K562 (cell line): ENCODE results near the gene CFAP73. TPM values are rescaled to one million over a fixed set of nuclear protein-coding genes. Genes with fewer than 3 reads are reported as not detected.

Experiments
- ATAC-seq: fragments of 200-7000 bp; cut with Tn5 transposase; 3 replicates; pipeline ENCODE4 v1.9.1; 2020; ENCODE audit warnings: moderate library complexity
- BruUV-seq: library from RNA; stranded (reverse); fragments of 400-500 nt; replicated peaks from 2 replicates; lab custom pipeline; 2021; lab: Mats Ljungman, UMichigan
- CTCF ChIA-PET: fragments of 300-600 bp; formaldehyde crosslinking; extraction: SDS; loops from one replicate; lab custom pipeline; 2021; ENCODE audit warnings: low intra/inter-chr PET ratio; lab: Yijun Ruan, JAX
- POLR2A ChIA-PET: fragments of 300-600, 350-650 bp; sonication (Branson Sonifier 250); formaldehyde crosslinking; extraction: SDS; loops from one replicate; lab custom pipeline; 2021; ENCODE audit warnings: antibody characterized with exemption, inconsistent platforms; lab: Yijun Ruan, JAX
- DNase-seq, 4 experiments: peaks; one replicate each; pipeline versions ENCODE4 v3.0.0 to v3.0.0-alpha.2; 2011 to 2018; ENCODE audit warnings: low spot score in 3 of 4, mixed read lengths in 3 of 4; ENCODE audit errors: extremely low read depth in 1 of 4
- FAIRE-seq: peaks from 2 replicates; lab custom pipeline; 2011; peaks lifted over from hg19 to GRCh38; lab: Jason Lieb, UNC
- H2AFZ ChIP-seq: 2 replicates; pipeline ENCODE4 v1.6.0; 2011; ENCODE audit warnings: low read depth, low read length, control low read depth, inconsistent platforms
- H3K27ac ChIP-seq: fragments of 200-600 bp; 3 replicates; pipeline ENCODE4 v1.8.0; 2011; ENCODE audit warnings: low read depth, mild to moderate bottlenecking, control low read depth, inconsistent platforms, low read length, moderate library complexity, mixed read lengths; ENCODE audit errors: extremely low read depth
- H3K27me3 ChIP-seq, 2 experiments: fragments of 300-600 bp in 1 of 2; 2 replicates in 1 of 2; 3 replicates in 1 of 2; pipeline versions ENCODE4 v1.6.0 to v1.8.0; 2011; ENCODE audit warnings: inconsistent platforms in 2 of 2, low read length in 2 of 2, mild to moderate bottlenecking in 1 of 2, mixed read lengths in 1 of 2, moderate library complexity in 1 of 2; ENCODE audit not compliant: control insufficient read depth in 2 of 2, insufficient read depth in 2 of 2
- H3K36me3 ChIP-seq: fragments of 300-600 bp; 3 replicates; pipeline ENCODE4 v1.8.0; 2011; ENCODE audit warnings: mild to moderate bottlenecking, low read length, inconsistent platforms; ENCODE audit not compliant: control insufficient read depth, insufficient read depth
- H3K4me1 ChIP-seq, 2 experiments: fragments of 200-600 bp in 1 of 2; replicated peaks in 1 of 2; 2 replicates in 1 of 2; 3 replicates in 1 of 2; pipeline versions ENCODE4 v1.5.1 to v1.8.0; 2011; ENCODE audit warnings: inconsistent platforms in 2 of 2, low read length in 2 of 2, mild to moderate bottlenecking in 1 of 2, mixed read lengths in 1 of 2, moderate library complexity in 1 of 2; ENCODE audit not compliant: control insufficient read depth in 2 of 2, insufficient read depth in 2 of 2
- H3K4me2 ChIP-seq: 2 replicates; pipeline ENCODE4 v1.6.1; 2011; ENCODE audit warnings: low read length, control low read depth, inconsistent platforms, mixed read lengths; ENCODE audit not compliant: insufficient read depth
- H3K4me3 ChIP-seq: fragments of 200-600 bp; sonication (generic), shearing (Covaris generic); 2 replicates; pipeline ENCODE4 v1.5.1; 2016; ENCODE audit warnings: control low read depth, inconsistent platforms
- H3K79me2 ChIP-seq: fragments of 200-600 bp; 3 replicates; pipeline ENCODE4 v1.8.0; 2011; ENCODE audit warnings: low read length, inconsistent platforms; ENCODE audit not compliant: control insufficient read depth, insufficient read depth
- H3K9ac ChIP-seq, 2 experiments: 2 replicates each; pipeline versions ENCODE4 v1.6.0 to v1.6.1; 2011; ENCODE audit warnings: low read depth in 2 of 2, low read length in 2 of 2, control low read depth in 1 of 2, inconsistent platforms in 1 of 2, mild to moderate bottlenecking in 1 of 2, mixed read lengths in 1 of 2; ENCODE audit not compliant: insufficient read depth in 1 of 2
- H3K9me1 ChIP-seq: one replicate; pipeline ENCODE4 v1.6.0; 2011; ENCODE audit warnings: inconsistent platforms, mild to moderate bottlenecking, low read length, moderate library complexity; ENCODE audit not compliant: control insufficient read depth, insufficient read depth
- H3K9me3 ChIP-seq: replicated peaks from 2 replicates; pipeline ENCODE4 v1.5.1; 2011; ENCODE audit warnings: low read depth, low read length, inconsistent platforms; ENCODE audit not compliant: control insufficient read depth, insufficient read depth
- H4K20me1 ChIP-seq: replicated peaks from 2 replicates; pipeline ENCODE4 v1.6.1; 2011; ENCODE audit warnings: low read length, inconsistent platforms, mixed read lengths; ENCODE audit not compliant: control insufficient read depth, insufficient read depth
- BRD9 ChIP-seq: fragments of 450-650 bp; IDR thresholded peaks from 2 replicates; pipeline ENCODE4 v1.6.1; 2018; ENCODE audit warnings: low read depth; ENCODE audit not compliant: partially characterized antibody
- GABPB2 ChIP-seq: fragments of 250-450 bp; sonication (Bioruptor Pico); conservative IDR thresholded peaks from 2 replicates; pipeline ENCODE4 v1.5.1; 2021; ENCODE audit warnings: mild to moderate bottlenecking
- HDAC2 ChIP-seq: fragments of 450-650 bp; IDR thresholded peaks from 2 replicates; pipeline ENCODE4 v1.6.1; 2016; ENCODE audit warnings: mild to moderate bottlenecking
- KDM4B ChIP-seq, 2 experiments: fragments of 450-650 bp in 1 of 2; sonication (generic) in 1 of 2; IDR thresholded peaks; 2 replicates each; pipeline ENCODE4 v1.6.1; 2016 to 2017; ENCODE audit warnings: borderline replicate concordance in 2 of 2, antibody characterized with exemption in 1 of 2, low read depth in 1 of 2, mild to moderate bottlenecking in 1 of 2
- NR3C1 ChIP-seq: sonication (generic); formaldehyde crosslinking; IDR thresholded peaks from 2 replicates; pipeline ENCODE4 v1.8.1; 2022; ENCODE audit warnings: missing genetic modification reagents
- RBM17 ChIP-seq: fragments of 200-400 bp; formaldehyde crosslinking; IDR thresholded peaks from 2 replicates; pipeline ENCODE4 v1.6.1; 2017; ENCODE audit warnings: low read depth, mild to moderate bottlenecking, low read length, borderline replicate concordance
- SMAD3 ChIP-seq: fragments of 450-650 bp; formaldehyde crosslinking; conservative IDR thresholded peaks from 2 replicates; pipeline ENCODE4 v1.4.0; 2020; ENCODE audit warnings: mild to moderate bottlenecking
- ZNF174 ChIP-seq: fragments of 250-450 bp; sonication (Bioruptor Pico); IDR thresholded peaks from 2 replicates; pipeline ENCODE4 v1.4.0; 2020; ENCODE audit warnings: mild to moderate bottlenecking
- ZNF175 ChIP-seq: fragments of 200-800 bp; sonication (Bioruptor generic); IDR thresholded peaks from 2 replicates; pipeline ENCODE4 v1.6.1; 2016; ENCODE audit warnings: low read depth, mild to moderate bottlenecking, missing genetic modification characterization, missing compliant biosample characterization
- ZNF24 ChIP-seq: fragments of 450-650 bp; IDR thresholded peaks from 2 replicates; pipeline ENCODE4 v1.6.1; 2016
- ZNF282 ChIP-seq: sonication (generic); formaldehyde crosslinking; IDR thresholded peaks from 2 replicates; pipeline ENCODE4 v1.8.1; 2023; ENCODE audit warnings: missing genetic modification reagents
- ZNF589 ChIP-seq: fragments of 200-800 bp; sonication (Bioruptor generic); IDR thresholded peaks from 2 replicates; pipeline ENCODE4 v1.6.1; 2016; ENCODE audit warnings: low read depth, missing genetic modification characterization, missing compliant biosample characterization
- WGBS: fragments of 100-300 bp; shearing (Covaris generic); methylation state at CpG from one replicate; pipeline ENCODE4 v1.1.6; 2016; ENCODE audit warnings: low coverage, mixed read lengths; ENCODE audit not compliant: insufficient coverage; ENCODE audit errors: missing lambda C conversion rate; 5-methylcytosine and 5-hydroxymethylcytosine counted together
- in situ Hi-C: fragments of 300-500 bp; cut with MboI; formaldehyde crosslinking; loops from 4 replicates; pipeline ENCODE4 v1.15.0; 2018; ENCODE audit warnings: inconsistent platforms, mixed read lengths
- intact Hi-C: fragments of 100-400 bp; cut with micrococcal nuclease; formaldehyde crosslinking; loops from 2 replicates; pipeline ENCODE4 v1.14.2; 2022
- polyA plus RNA-seq, 8 experiments: library from polyadenylated mRNA; depleted of rRNA in 4 of 8; stranded (reverse) in 5 of 8; unstranded in 3 of 8; fragments of >200 nt; fragmentation: Nextera tagmentation in 2 of 8; fragmentation: Illumina TruSeq in 1 of 8; extraction: Ambion mirVana in 2 of 8; extraction: Trizol in 1 of 8; gene quantifications; 2 replicates each; pipeline versions ENCODE4 v1.2.1 to v1.2.3, GENCODE V29; 2011 to 2014; ENCODE audit warnings: inconsistent platforms in 1 of 8, missing spikeins in 1 of 8
- total RNA-seq, 7 experiments: library from RNA; depleted of rRNA in 6 of 7; stranded (reverse); fragments of >200 nt in 6 of 7; fragmentation: Illumina TruSeq in 2 of 7; extraction: Trizol in 2 of 7; gene quantifications; 2 replicates each; pipeline versions ENCODE4 v1.2.1 to v1.2.3, GENCODE V29; 2011 to 2021; ENCODE audit warnings: low replicate concordance in 1 of 7
- TF ChIP-seq, protein P1 (sequence below): fragments of 250-450 bp; sonication (Bioruptor Pico); IDR thresholded peaks from 2 replicates; pipeline ENCODE4 v1.8.0; 2022; ENCODE audit warnings: inconsistent platforms, mild to moderate bottlenecking, moderate library complexity, borderline replicate concordance
- TF ChIP-seq, protein P2 (sequence below): sonication (generic); formaldehyde crosslinking; IDR thresholded peaks from 2 replicates; pipeline ENCODE4 v1.8.0; 2022; ENCODE audit warnings: missing genetic modification reagents, mild to moderate bottlenecking, moderate library complexity, borderline replicate concordance
- TF ChIP-seq, protein P3 (sequence below): fragments of 150-350 bp; IDR thresholded peaks from 2 replicates; pipeline ENCODE4 v1.6.1; 2014; ENCODE audit warnings: low read depth, mild to moderate bottlenecking, low read length, borderline replicate concordance

The CFAP73 gene
- total and polyA plus RNA-seq, 9 of the 15 experiments (the other 6 are each of a cell fraction or from before 2014, with no cell fraction given): not detected

DNA sequence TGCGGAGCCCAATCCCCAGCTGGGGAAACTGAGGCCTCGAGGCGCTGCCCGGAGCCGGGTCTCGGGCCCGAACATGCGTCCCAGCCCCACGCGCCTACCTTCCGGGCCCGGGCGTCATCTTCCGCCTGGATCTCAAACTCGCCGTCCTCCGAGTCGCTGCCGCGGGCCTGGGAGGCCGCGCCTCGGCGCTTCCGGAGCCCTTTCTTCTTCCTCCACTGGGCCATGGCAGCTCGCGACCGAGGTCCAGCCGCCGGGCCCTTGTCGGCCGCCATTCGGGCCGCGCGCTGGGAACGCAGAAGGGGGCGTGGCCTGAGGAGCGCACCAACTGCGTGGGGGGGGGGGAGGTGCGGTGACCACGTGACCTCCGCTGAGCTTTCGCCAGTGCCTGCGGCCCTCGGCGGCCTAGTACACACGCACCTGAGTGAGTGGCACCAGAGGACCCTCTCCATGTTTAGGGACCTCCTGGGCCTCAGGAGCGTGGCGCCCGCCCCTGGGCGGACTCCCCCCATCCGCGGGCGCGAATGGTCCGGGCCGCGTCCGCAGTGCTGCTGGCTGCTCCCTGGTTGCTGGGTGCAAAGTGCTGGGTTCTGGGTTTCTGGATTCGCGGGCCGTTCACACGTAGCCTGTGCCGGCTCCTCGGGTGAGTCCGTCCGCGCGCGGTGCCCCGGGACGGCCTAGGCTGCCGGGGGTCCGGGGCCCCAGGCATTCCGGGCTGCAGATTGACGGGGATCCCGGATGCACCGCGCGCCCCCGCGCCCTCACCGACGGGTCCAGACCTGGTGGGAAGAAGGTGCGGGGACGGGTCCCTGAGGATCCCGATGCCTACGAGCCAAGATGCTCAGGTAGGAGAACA is 35.9 kb downstream of the CFAP73 start, which contains the start of the genes DDX54 and RITA1:
TSS of gene DDX54 (minus strand) at position 299 of the 853 bp plus-strand sequence. CDS start at position 272, 27 bp downstream.
TSS of gene RITA1 (plus strand) at position 542 of the 853 bp plus-strand sequence. CDS start 1,026 bp downstream, outside the sequence.
- Histone ChIP-seq H3K36me3 (peaks cover 58% of the 10 kb centered on the region), H4K20me1 (peaks cover 3% of the 10 kb centered on the region; the same call in 1 of the 2 replicates), H3K27me3 (no peaks in the 10 kb centered on the region), H3K4me3 (peak within 1 kb of the TSS; percentile 91), H3K4me1 (peaks cover 27 to 40% of the 10 kb centered on the region in 2 experiments; a peak in 4 of 5 replicates), H3K27ac (peak within 1 kb of the TSS; percentile 97), H3K9me3 (no peaks in the 10 kb centered on the region), H3K9me1 (no peaks in the 10 kb centered on the region), H3K79me2 (peaks cover 76% of the 10 kb centered on the region), H3K9ac (peak within 1 kb of the TSS; percentile 96 to 100), H2AFZ (peak within 1 kb of the TSS; percentile 97), H3K4me2 (peak within 1 kb of the TSS; percentile 84)
- WGBS: 0% methylated on average over 71 of the region's 89 CpGs
- POLR2A ChIA-PET: interaction anchor here (0.6 to 1.5 kb wide), 5 partner anchors 48 to 931 kb away, joined by 3 read pairs; no protein-coding TSS in a partner anchor
- CTCF ChIA-PET: no interaction called here
- ATAC-seq: peak; percentile 80
- no TSS peak for BruUV-seq
- no peak for FAIRE-seq
- peak; percentile 77 to 87 (median 80) for DNase-seq
- in situ Hi-C loops: loop anchor here (25.0 kb wide), 1 partner anchor 227 kb away; the partner anchor contains the start of genes SDS and SDSL
- intact Hi-C loops: no loop called here
- TF ChIP-seq RBM17 (no peak), ZNF589 (CRISPR knock-in tag) (no peak), HDAC2 (peak; percentile 40; the same call in 1 of the 2 replicates), ZNF174 (CRISPR knock-in tag) (no peak), NR3C1 (CRISPR knock-in tag) (no peak; the same call in 1 of the 2 replicates), GABPB2 (no peak), SMAD3 (CRISPR knock-in tag) (peak; percentile 9; the same call in 1 of the 2 replicates), ZNF282 (CRISPR knock-in tag) (no peak), BRD9 (peak; percentile 72), KDM4B (IDR thresholded peaks at IDR 0.05; ENCODE audit: borderline replicate concordance in 2 of 2, low read depth in 1 of 2) (no peak; a peak in 1 of 4 replicates), ZNF175 (CRISPR knock-in tag) (no peak), ZNF24 (no peak)
- TF ChIP-seq, protein P1, sequence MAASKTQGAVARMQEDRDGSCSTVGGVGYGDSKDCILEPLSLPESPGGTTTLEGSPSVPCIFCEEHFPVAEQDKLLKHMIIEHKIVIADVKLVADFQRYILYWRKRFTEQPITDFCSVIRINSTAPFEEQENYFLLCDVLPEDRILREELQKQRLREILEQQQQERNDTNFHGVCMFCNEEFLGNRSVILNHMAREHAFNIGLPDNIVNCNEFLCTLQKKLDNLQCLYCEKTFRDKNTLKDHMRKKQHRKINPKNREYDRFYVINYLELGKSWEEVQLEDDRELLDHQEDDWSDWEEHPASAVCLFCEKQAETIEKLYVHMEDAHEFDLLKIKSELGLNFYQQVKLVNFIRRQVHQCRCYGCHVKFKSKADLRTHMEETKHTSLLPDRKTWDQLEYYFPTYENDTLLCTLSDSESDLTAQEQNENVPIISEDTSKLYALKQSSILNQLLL (CRISPR knock-in tag): no peak
- TF ChIP-seq, protein P2, sequence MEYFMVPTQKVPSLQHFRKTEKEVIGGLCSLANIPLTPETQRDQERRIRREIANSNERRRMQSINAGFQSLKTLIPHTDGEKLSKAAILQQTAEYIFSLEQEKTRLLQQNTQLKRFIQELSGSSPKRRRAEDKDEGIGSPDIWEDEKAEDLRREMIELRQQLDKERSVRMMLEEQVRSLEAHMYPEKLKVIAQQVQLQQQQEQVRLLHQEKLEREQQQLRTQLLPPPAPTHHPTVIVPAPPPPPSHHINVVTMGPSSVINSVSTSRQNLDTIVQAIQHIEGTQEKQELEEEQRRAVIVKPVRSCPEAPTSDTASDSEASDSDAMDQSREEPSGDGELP (CRISPR knock-in tag): peak; percentile 79
- TF ChIP-seq, protein P3, sequence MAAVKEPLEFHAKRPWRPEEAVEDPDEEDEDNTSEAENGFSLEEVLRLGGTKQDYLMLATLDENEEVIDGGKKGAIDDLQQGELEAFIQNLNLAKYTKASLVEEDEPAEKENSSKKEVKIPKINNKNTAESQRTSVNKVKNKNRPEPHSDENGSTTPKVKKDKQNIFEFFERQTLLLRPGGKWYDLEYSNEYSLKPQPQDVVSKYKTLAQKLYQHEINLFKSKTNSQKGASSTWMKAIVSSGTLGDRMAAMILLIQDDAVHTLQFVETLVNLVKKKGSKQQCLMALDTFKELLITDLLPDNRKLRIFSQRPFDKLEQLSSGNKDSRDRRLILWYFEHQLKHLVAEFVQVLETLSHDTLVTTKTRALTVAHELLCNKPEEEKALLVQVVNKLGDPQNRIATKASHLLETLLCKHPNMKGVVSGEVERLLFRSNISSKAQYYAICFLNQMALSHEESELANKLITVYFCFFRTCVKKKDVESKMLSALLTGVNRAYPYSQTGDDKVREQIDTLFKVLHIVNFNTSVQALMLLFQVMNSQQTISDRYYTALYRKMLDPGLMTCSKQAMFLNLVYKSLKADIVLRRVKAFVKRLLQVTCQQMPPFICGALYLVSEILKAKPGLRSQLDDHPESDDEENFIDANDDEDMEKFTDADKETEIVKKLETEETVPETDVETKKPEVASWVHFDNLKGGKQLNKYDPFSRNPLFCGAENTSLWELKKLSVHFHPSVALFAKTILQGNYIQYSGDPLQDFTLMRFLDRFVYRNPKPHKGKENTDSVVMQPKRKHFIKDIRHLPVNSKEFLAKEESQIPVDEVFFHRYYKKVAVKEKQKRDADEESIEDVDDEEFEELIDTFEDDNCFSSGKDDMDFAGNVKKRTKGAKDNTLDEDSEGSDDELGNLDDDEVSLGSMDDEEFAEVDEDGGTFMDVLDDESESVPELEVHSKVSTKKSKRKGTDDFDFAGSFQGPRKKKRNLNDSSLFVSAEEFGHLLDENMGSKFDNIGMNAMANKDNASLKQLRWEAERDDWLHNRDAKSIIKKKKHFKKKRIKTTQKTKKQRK: no peak
